Heart right ventricle (tissue), 16 donors: ENCODE data around the gene NUDT3. TPM values are rescaled to one million over a fixed set of nuclear protein-coding genes. Genes with fewer than 3 reads are reported as not detected.

Experiments used
- ATAC-seq, 8 donors: fragments of 200-7000 bp; cut with Tn5 transposase; one replicate each; pipeline ENCODE4 v1.9.1; 2020; ENCODE audit warnings: mild to moderate bottlenecking in 8 of 8, moderate library complexity in 8 of 8, moderate number of reproducible peaks in 1 of 8
- DNase-seq, 2 donors: peaks; one replicate each; pipeline ENCODE4 v3.0.0-alpha.2; 2020
- H3K27ac ChIP-seq, 10 donors: fragments of 200-600 bp; sonication (generic) in 2 of 10; one replicate each; pipeline versions ENCODE4 v1.5.0 to v1.8.0; 2020 to 2022; ENCODE audit warnings: mild to moderate bottlenecking in 3 of 10
- H3K27me3 ChIP-seq, 7 donors: fragments of 200-600 bp; one replicate each; pipeline ENCODE4 v1.8.0; 2021 to 2022; ENCODE audit warnings: mild to moderate bottlenecking in 2 of 7
- H3K36me3 ChIP-seq, 9 donors: fragments of 200-600 bp; sonication (generic) in 1 of 9; one replicate each; pipeline versions ENCODE4 v1.5.0 to v1.8.0; 2020 to 2022; ENCODE audit warnings: mild to moderate bottlenecking in 2 of 9
- H3K4me1 ChIP-seq, 9 donors: fragments of 200-600 bp; sonication (generic) in 1 of 9; one replicate each; pipeline versions ENCODE4 v1.5.0 to v1.8.0; 2020 to 2022; ENCODE audit warnings: mild to moderate bottlenecking in 4 of 9
- H3K4me3 ChIP-seq, 10 donors: fragments of 200-600 bp; sonication (generic) in 2 of 10; one replicate each; pipeline versions ENCODE4 v1.5.0 to v1.8.0; 2020 to 2022; ENCODE audit warnings: mild to moderate bottlenecking in 7 of 10, moderate library complexity in 2 of 10
- H3K9me3 ChIP-seq, 11 donors: fragments of 200-600 bp in 10 of 11; sonication (generic) in 2 of 11; one replicate each; pipeline versions ENCODE4 v1.5.0 to v1.8.0; 2013 to 2022; ENCODE audit warnings: mild to moderate bottlenecking in 2 of 11, control low read depth in 1 of 11, moderate library complexity in 1 of 11
- WGBS, 2 donors: extraction: QIAGEN DNeasy Blood & Tissue Kit; methylation state at CpG; one replicate each; pipeline ENCODE4 v1.1.7; 2013; ENCODE audit warnings: inconsistent platforms in 1 of 2; 5-methylcytosine and 5-hydroxymethylcytosine counted together
- intact Hi-C, 10 donors: fragments of 100-400 bp; cut with DNase I; formaldehyde crosslinking; loops; one replicate each; pipeline versions ENCODE4 v1.11.1 to v1.14.2; 2022
- long read RNA-seq, 3 donors: library from polyadenylated mRNA; unstranded; transcript quantifications; one replicate each; pipeline ENCODE4 v2.0.0, GENCODE V29; 2020 to 2021
- polyA plus RNA-seq, 2 donors: library from polyadenylated mRNA; stranded (reverse); fragments of 200-250 nt; gene quantifications; one replicate each; pipeline ENCODE4 v1.2.3, GENCODE V29; 2013
- total RNA-seq, 10 donors: library from RNA; stranded (reverse); fragmentation: NEBNext Ultra II Directional in 3 of 10; extraction: Animal tissue kit (Norgen Biotek cat#: 25700) in 3 of 10; gene quantifications; one replicate each; pipeline versions ENCODE4 v1.2.1 to v1.2.4, GENCODE V29; 2021 to 2023
- TF ChIP-seq, protein P1 (sequence below), 9 donors: fragments of 200-600 bp; sonication (generic) in 2 of 9; IDR thresholded peaks; one replicate each; pipeline versions ENCODE4 v1.5.0 to v1.8.0; 2021 to 2022; ENCODE audit warnings: antibody characterized with exemption in 9 of 9, mild to moderate bottlenecking in 5 of 9, moderate library complexity in 1 of 9
- donor health status: Arrhythmogenic right ventricular cardiomyopathy.
- donor health status: ischemic (EF 13 %, LVEDD 7.1; RV severe dilation, severe dysfunction).
- donor health status: healthy with polysubstance abuse.
- donor health status: DM: no; HTN: yes; CAD: no.
- donor health status: DM: no; HTN: no; CAD: no.
- donor health status: ischemic (EF 25% LVEDD 6.9; RV normal size, moderate dysfunction).
- donor health status: ischemic (EF 25% LVEDD 5.7; RV mildly dilated, moderate dysfunction).
- donor health status: healthy.
- donor health status: DM: yes; HTN: yes; CAD: no.
- donor health status: Ischemic cardiomyopathy.
- donor health status: ischemic (EF 35%, LVEDD 5.7; RV mildly dilated, moderate dysfunction).
- donor health status: nonischemic (EF 11% LVEDD 7.7; RV severe dilation, severe dysfunction).
- donor health status: DM: yes; HTN: yes; CAD: no.
- donor health status: PGD.
- donor health status: ischemic (EF 29% LVEDD 5.4; RV normal size, mild dysfunction).
- donor health status: nonischemic (EF 23%, LVEDD 6.1; RV moderate dilation, normal function).

NUDT3 gene
- total RNA-seq (10 to 100 TPM; 41.9 to 67.1 (median 59.0) TPM), polyA plus RNA-seq (10 to 100 TPM in 1 of 2 donors, 1 to 10 TPM in 1; 9.3 to 20.9 TPM)
- long read RNA-seq, donor 1, full-length matches to known transcripts: 74 of 120 reads
- long read RNA-seq, donor 1, partial matches to known transcripts: 2 of 120 reads
- long read RNA-seq, donor 1, other reads (novel, unspliced or antisense): 44 of 120 reads
- long read RNA-seq, donor 2, full-length matches to known transcripts: 84 of 141 reads
- long read RNA-seq, donor 2, partial matches to known transcripts: 4 of 141 reads
- long read RNA-seq, donor 2, other reads (novel, unspliced or antisense): 53 of 141 reads
- long read RNA-seq, donor 3, full-length matches to known transcripts: 8 of 138 reads
- long read RNA-seq, donor 3, partial matches to known transcripts: 0 of 138 reads
- long read RNA-seq, donor 3, other reads (novel, unspliced or antisense): 130 of 138 reads

DNA sequence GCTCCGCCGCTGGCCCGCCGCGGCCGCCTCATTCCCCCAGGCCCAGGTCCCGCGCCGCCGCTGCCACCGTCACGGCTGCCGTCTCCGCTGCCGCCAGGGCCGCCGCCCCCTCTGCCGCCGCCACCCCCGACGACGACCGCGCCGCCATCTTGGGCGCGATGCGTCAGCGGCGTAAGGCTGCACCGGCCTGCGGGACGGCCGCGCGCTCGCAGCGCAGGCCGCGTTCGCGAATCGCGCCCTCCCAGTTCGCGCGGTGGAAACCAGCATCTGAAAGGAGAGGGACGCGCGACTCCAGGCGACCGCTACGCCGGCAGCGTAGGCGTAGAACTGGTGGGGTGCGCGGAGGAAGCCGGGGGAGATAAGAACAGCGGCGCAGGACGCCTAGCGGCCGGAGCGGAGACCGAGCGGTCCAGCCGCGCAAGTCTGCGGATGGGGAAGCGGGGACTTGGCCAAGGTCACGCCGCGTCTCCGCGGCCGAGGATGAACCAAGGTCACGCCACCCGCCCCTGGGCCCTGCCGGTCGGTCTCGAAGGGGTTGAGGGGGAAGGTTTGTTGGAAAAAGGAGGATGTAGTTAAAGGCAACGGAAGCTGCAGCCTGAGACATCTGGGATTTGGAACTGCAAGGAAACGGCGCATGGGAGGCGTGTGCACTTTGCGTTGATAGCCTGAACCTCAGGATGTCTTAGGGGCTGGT, at the start of gene NUDT3:
Gene NUDT3 (minus strand): TSS at position 173 of the 694 bp plus-strand sequence. CDS start 307 bp downstream, outside the sequence.
- TF ChIP-seq, protein P1, sequence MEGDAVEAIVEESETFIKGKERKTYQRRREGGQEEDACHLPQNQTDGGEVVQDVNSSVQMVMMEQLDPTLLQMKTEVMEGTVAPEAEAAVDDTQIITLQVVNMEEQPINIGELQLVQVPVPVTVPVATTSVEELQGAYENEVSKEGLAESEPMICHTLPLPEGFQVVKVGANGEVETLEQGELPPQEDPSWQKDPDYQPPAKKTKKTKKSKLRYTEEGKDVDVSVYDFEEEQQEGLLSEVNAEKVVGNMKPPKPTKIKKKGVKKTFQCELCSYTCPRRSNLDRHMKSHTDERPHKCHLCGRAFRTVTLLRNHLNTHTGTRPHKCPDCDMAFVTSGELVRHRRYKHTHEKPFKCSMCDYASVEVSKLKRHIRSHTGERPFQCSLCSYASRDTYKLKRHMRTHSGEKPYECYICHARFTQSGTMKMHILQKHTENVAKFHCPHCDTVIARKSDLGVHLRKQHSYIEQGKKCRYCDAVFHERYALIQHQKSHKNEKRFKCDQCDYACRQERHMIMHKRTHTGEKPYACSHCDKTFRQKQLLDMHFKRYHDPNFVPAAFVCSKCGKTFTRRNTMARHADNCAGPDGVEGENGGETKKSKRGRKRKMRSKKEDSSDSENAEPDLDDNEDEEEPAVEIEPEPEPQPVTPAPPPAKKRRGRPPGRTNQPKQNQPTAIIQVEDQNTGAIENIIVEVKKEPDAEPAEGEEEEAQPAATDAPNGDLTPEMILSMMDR (IDR thresholded peaks at IDR 0.05): peak; percentile 66 to 97 (median 87)
- H3K27me3 ChIP-seq: no peaks in the 10 kb centered on the region
- peak within 1 kb of the TSS; percentile 88 to 99 (median 98) for H3K27ac ChIP-seq
- intact Hi-C loops: loop anchor here (1.0 to 10.0 kb wide), 7 partner anchors 50 to 145 kb away; partner anchors contain the start of gene SMIM29 (in 8 of the 10)
- peaks cover 13 to 54% (median 42%) of the 10 kb centered on the region in 9 donors for H3K4me1 ChIP-seq
- DNase-seq (peak; percentile 94 to 96), ATAC-seq (peak; percentile 92 to 96 (median 95))
- H3K36me3 ChIP-seq: no peaks in the 10 kb centered on the region
- peaks cover 0 to 15% (median 2%) of the 10 kb centered on the region in 11 donors for H3K9me3 ChIP-seq
- H3K4me3 ChIP-seq: peak within 1 kb of the TSS; percentile 70 to 95 (median 88)
- 0 to 1% methylated on average over 75 to 87 of the region's 87 CpGs for WGBS, 2 donors

DNA sequence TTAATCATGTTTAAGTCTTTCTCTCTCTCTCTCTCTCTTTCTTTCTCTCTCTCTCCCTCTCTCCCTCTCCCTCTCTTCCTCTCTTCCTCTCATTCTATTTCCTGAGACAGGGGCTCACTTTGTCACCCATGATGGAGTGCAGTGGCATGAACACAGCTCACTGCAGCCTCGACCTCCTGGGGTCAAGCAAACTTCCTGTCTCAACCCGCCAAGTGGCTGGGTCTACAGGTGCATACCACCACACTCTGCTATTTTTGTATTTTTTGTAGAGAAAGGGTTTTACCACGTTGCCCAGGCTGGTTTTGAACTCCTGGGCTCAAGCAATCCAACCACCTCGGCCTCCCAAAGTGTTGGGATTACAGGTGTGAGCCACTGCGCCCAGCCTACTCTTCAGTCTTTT, 49.1 kb upstream of the NUDT3 start:
- Histone ChIP-seq H3K27me3 (no peaks in the 10 kb centered on the region), H3K4me3 (no peak overlapping the region), H3K27ac (no peak overlapping the region), H3K4me1 (no peaks in the 10 kb centered on the region), H3K36me3 (no peaks in the 10 kb centered on the region), H3K9me3 (peaks cover 0 to 6% (median 0%) of the 10 kb centered on the region in 11 donors)
- TF ChIP-seq, protein P1 (IDR thresholded peaks at IDR 0.05): no peak
- DNase-seq (no peak), ATAC-seq (no peak)
- intact Hi-C loops: no loop called here
- 73 to 76% methylated on average over 5 of the region's 5 CpGs for WGBS, 2 donors

DNA sequence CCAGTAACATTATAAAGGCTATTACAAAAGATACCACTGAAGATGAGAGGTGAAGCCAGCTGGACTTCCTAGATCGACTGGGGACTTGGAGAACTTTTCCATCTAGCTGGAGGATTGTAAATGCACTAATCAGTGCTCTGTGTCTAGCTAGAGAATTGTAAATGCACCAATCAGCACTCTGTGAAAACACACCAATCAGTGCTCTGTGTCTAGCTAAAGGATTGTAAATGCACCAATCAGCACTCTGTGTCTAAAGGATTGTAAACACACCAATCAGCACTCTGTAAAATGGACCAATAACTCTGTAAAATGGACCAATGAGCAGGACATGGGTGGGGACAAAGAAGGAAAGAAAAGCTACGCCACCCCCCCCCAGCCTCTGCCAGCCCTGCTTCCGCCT, 47.0 kb upstream of the NUDT3 start:
- Histone ChIP-seq H3K4me1 (no peaks in the 10 kb centered on the region), H3K27ac (no peak overlapping the region), H3K27me3 (no peaks in the 10 kb centered on the region), H3K4me3 (no peak overlapping the region), H3K36me3 (no peaks in the 10 kb centered on the region), H3K9me3 (peaks cover 0 to 6% (median 0%) of the 10 kb centered on the region in 11 donors)
- intact Hi-C loops: no loop called here
- 92 to 95% methylated on average over 2 to 3 of the region's 3 CpGs for WGBS, 2 donors
- ATAC-seq (no peak), DNase-seq (no peak)
- TF ChIP-seq, protein P1 (IDR thresholded peaks at IDR 0.05): no peak

DNA sequence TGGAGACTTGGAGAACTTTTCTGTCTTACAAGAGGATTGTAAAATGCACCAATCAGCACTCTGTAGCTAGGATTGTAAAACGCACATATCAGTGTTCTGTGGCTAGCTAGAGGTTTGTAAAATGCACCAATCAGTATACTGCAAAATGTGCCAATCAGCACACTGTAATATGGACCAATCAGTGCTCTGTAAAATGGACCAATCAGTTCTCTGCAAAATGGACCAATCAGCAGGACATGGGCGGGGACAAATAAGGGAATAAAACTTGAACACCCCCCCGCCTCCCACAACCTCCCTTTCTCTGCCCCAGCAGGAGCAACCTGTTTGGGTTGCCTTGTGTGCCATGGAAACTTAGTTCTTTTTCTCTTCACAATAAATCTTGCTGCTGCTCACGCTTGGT, 46.2 kb upstream of the NUDT3 start:
- Histone ChIP-seq H3K4me1 (no peaks in the 10 kb centered on the region), H3K4me3 (no peak overlapping the region), H3K36me3 (no peaks in the 10 kb centered on the region), H3K9me3 (peaks cover 0 to 6% (median 0%) of the 10 kb centered on the region in 11 donors), H3K27ac (no peak overlapping the region), H3K27me3 (no peaks in the 10 kb centered on the region)
- intact Hi-C loops: no loop called here
- ATAC-seq (no peak), DNase-seq (no peak)
- 66 to 67% methylated on average over 4 of the region's 4 CpGs for WGBS, 2 donors
- TF ChIP-seq, protein P1 (IDR thresholded peaks at IDR 0.05): no peak
